GM19468 (cell line): ENCODE measurements around the gene CHML.

Experiments
- ATAC-seq: cut with Tn5 transposase; IDR thresholded peaks from one replicate; pipeline ENCODE4 v1.9.1; 2021; ENCODE audit warnings: mild to moderate bottlenecking, moderate library complexity, moderate number of reproducible peaks; ENCODE audit not compliant: unreplicated experiment; ENCODE audit errors: extremely low read depth

The CHML gene

GRCh38 chr1:241596633-241597032, 43.5 kb downstream of the CHML start:
- ATAC-seq: no peak

GRCh38 chr1:241593186-241593585, 47.0 kb downstream of the CHML start:
- ATAC-seq: no peak

GRCh38 chr1:241592273-241592958, 47.8 kb downstream of the CHML start:
- ATAC-seq: no peak

GRCh38 chr1:241591736-241592135, 48.4 kb downstream of the CHML start:
- no peak for ATAC-seq

- no peak for ATAC-seq
These were observed 48.9 kb downstream of the CHML start for GRCh38 chr1:241591317-241591716.

- ATAC-seq: no peak
These were observed 49.5 kb downstream of the CHML start for GRCh38 chr1:241590719-241591118.
